Hepatocyte (in vitro differentiated cells): ENCODE data around the gene DIS3L2. TPM values are rescaled to one million over a fixed set of nuclear protein-coding genes. Genes with fewer than 3 reads are reported as not detected.

Experiments
- DNase-seq: peaks from one replicate; pipeline ENCODE4 v3.0.0-alpha.2; 2016; ENCODE audit warnings: low spot score
- H2AFZ ChIP-seq: fragments of 200-600 bp; sonication (generic); 2 replicates; pipeline ENCODE4 v1.6.0; 2016; ENCODE audit warnings: antibody characterized with exemption, mild to moderate bottlenecking
- H3K27ac ChIP-seq: fragments of 200-600 bp; sonication (generic); 2 replicates; pipeline ENCODE4 v1.5.1; 2016; ENCODE audit warnings: mild to moderate bottlenecking
- H3K27me3 ChIP-seq: fragments of 200-600 bp; sonication (generic); 2 replicates; pipeline ENCODE4 v1.6.1; 2016
- H3K36me3 ChIP-seq: fragments of 200-600 bp; sonication (generic); replicated peaks from 2 replicates; pipeline ENCODE4 v1.5.1; 2016; ENCODE audit warnings: low read depth; ENCODE audit not compliant: insufficient read depth
- H3K4me1 ChIP-seq: fragments of 200-600 bp; sonication (generic); 2 replicates; pipeline ENCODE4 v1.5.1; 2016; ENCODE audit warnings: mild to moderate bottlenecking, moderate library complexity; ENCODE audit not compliant: insufficient read depth
- H3K4me2 ChIP-seq: fragments of 200-600 bp; sonication (generic); 2 replicates; pipeline ENCODE4 v1.6.0; 2016
- H3K4me3 ChIP-seq: fragments of 200-600 bp; sonication (generic); 2 replicates; pipeline ENCODE4 v1.5.1; 2016; ENCODE audit warnings: mild to moderate bottlenecking
- H3K79me2 ChIP-seq: fragments of 200-600 bp; sonication (generic); 2 replicates; pipeline ENCODE4 v1.6.0; 2017; ENCODE audit warnings: mild to moderate bottlenecking
- H3K9me2 ChIP-seq: fragments of 200-600 bp; sonication (generic); replicated peaks from 2 replicates; pipeline ENCODE4 v1.6.0; 2017; ENCODE audit warnings: mild to moderate bottlenecking; ENCODE audit not compliant: insufficient read depth
- H3K9me3 ChIP-seq: fragments of 200-600 bp; sonication (generic); 2 replicates; pipeline ENCODE4 v1.5.1; 2016; ENCODE audit warnings: low read depth, mild to moderate bottlenecking
- H4K20me1 ChIP-seq: fragments of 200-600 bp; sonication (generic); 2 replicates; pipeline ENCODE4 v1.6.0; 2016; ENCODE audit warnings: mild to moderate bottlenecking; ENCODE audit not compliant: insufficient read depth, poor library complexity, severe bottlenecking
- CTCF ChIP-seq: fragments of 200-600 bp; sonication (generic); IDR thresholded peaks from 2 replicates; pipeline ENCODE4 v1.5.1; 2016; ENCODE audit warnings: antibody characterized with exemption, mild to moderate bottlenecking; ENCODE audit not compliant: poor library complexity
- EZH2 ChIP-seq: fragments of 200-600 bp; sonication (generic); IDR thresholded peaks from 2 replicates; pipeline ENCODE4 v1.6.1; 2016; ENCODE audit warnings: antibody characterized with exemption, mild to moderate bottlenecking, borderline replicate concordance
- EZH2phosphoT487 ChIP-seq: fragments of 200-600 bp; sonication (generic); IDR thresholded peaks from one replicate; pipeline ENCODE4 v1.6.1; 2018; ENCODE audit warnings: antibody characterized with exemption, mild to moderate bottlenecking, low read depth, moderate library complexity; ENCODE audit not compliant: unreplicated experiment, severe bottlenecking
- WGBS: methylation state at CpG from one replicate; pipeline ENCODE4 v1.1.6; 2016; ENCODE audit warnings: low lambda C conversion rate; ENCODE audit errors: missing lambda C conversion rate; 5-methylcytosine and 5-hydroxymethylcytosine counted together
- polyA plus RNA-seq: library from polyadenylated mRNA; unstranded; fragments of >200 nt; fragmentation: Nextera tagmentation; extraction: Ambion mirVana; gene quantifications from 2 replicates; pipeline ENCODE4 v1.2.1, GENCODE V29; 2016
- total RNA-seq: library from RNA; depleted of rRNA; stranded (reverse); fragments of >200 nt; gene quantifications from 2 replicates; pipeline ENCODE4 v1.2.3, GENCODE V29; 2014

Gene DIS3L2
- total and polyA plus RNA-seq, 2 experiments from 2014 or later, result 19.5 to 20.0 TPM

DNA sequence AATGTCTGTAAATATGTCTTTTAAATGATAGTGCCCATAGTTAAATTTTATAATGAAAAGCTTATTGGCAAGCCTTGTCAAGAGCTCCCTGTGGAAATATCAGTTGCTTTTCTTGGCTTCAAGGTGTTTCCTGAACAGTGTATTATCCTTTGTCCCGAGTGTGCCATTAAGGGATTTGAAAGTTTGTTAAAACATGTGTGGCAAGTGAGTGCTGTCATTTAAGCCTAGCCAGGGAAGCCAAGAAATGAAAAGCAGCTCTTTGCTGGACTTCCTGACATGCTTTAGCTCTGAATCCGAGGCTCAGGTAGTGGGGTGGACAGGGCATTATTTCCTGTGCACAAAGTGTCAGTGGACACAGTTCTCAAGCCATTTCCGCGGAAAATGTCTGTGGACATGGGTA, 111.5 kb downstream of the DIS3L2 start:
- H3K27ac ChIP-seq, result no peak overlapping the region
- H3K4me1 ChIP-seq, result no peaks in the 10 kb centered on the region
- H3K4me2 ChIP-seq, result no peak overlapping the region
- no peaks in the 10 kb centered on the region for H3K9me2 ChIP-seq
- H3K79me2 ChIP-seq, result peaks cover 7% of the 10 kb centered on the region
- 55% methylated on average over 4 of the region's 4 CpGs for WGBS
- TF ChIP-seq CTCF (no peak), EZH2 (no peak), EZH2phosphoT487 (no peak)
- H4K20me1 ChIP-seq, result no peaks in the 10 kb centered on the region
- no peak overlapping the region for H2AFZ ChIP-seq
- H3K9me3 ChIP-seq, result no peaks in the 10 kb centered on the region
- H3K27me3 ChIP-seq, result no peaks in the 10 kb centered on the region
- H3K36me3 ChIP-seq, result no peaks in the 10 kb centered on the region
- DNase-seq, result no peak
- no peak overlapping the region for H3K4me3 ChIP-seq

DNA sequence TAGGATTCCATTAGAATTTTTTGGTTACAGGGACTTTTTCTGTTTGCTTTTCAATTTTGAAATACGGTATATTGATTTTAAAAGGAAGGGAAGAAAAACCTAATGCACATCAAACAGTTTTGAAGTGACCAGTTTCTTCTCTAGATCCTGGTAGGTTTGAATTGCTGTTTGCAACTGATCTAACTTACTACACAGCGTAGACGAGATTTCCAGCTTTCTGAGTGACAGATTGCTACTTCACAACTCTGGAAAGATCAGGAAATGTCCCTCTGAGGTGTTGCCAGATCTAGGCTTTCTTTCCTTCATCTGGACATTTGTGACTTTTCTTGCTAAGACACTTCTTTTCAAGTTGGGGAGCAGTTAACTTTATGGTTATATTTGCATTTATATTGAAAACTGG, 112.2 kb downstream of the DIS3L2 start:
- H3K4me2 ChIP-seq, result no peak overlapping the region
- no peak overlapping the region for H3K4me3 ChIP-seq
- no peaks in the 10 kb centered on the region for H3K36me3 ChIP-seq
- 74% methylated on average over 3 of the region's 3 CpGs for WGBS
- H3K27me3 ChIP-seq, result no peaks in the 10 kb centered on the region
- no peaks in the 10 kb centered on the region for H3K9me3 ChIP-seq
- no peak overlapping the region for H3K27ac ChIP-seq
- DNase-seq, result no peak
- no peaks in the 10 kb centered on the region for H4K20me1 ChIP-seq
- no peaks in the 10 kb centered on the region for H3K4me1 ChIP-seq
- TF ChIP-seq EZH2phosphoT487 (no peak), CTCF (no peak), EZH2 (no peak)
- no peaks in the 10 kb centered on the region for H3K9me2 ChIP-seq
- H2AFZ ChIP-seq, result no peak overlapping the region
- peaks cover 7% of the 10 kb centered on the region for H3K79me2 ChIP-seq

- WGBS, result 88% methylated on average over 1 of the region's 1 CpG
- no peaks in the 10 kb centered on the region for H4K20me1 ChIP-seq
- TF ChIP-seq EZH2 (no peak), CTCF (no peak), EZH2phosphoT487 (no peak)
- H3K27me3 ChIP-seq, result no peaks in the 10 kb centered on the region
- H3K9me2 ChIP-seq, result no peaks in the 10 kb centered on the region
- no peak overlapping the region for H2AFZ ChIP-seq
- H3K4me3 ChIP-seq, result no peak overlapping the region
- no peaks in the 10 kb centered on the region for H3K4me1 ChIP-seq
- no peak overlapping the region for H3K27ac ChIP-seq
- H3K36me3 ChIP-seq, result no peaks in the 10 kb centered on the region
- DNase-seq, result no peak
- no peak overlapping the region for H3K4me2 ChIP-seq
- peaks cover 7% of the 10 kb centered on the region for H3K79me2 ChIP-seq
- H3K9me3 ChIP-seq, result no peaks in the 10 kb centered on the region
Measured at GRCh38 chr2:232075080-232075479, 113.6 kb downstream of the DIS3L2 start.

GRCh38 chr2:232075859-232076258, 114.3 kb downstream of the DIS3L2 start:
- Histone ChIP-seq H3K36me3 (no peaks in the 10 kb centered on the region), H3K4me3 (no peak overlapping the region), H3K27me3 (no peaks in the 10 kb centered on the region), H4K20me1 (no peaks in the 10 kb centered on the region), H3K4me1 (no peaks in the 10 kb centered on the region), H2AFZ (no peak overlapping the region), H3K9me2 (no peaks in the 10 kb centered on the region), H3K9me3 (no peaks in the 10 kb centered on the region), H3K79me2 (peaks cover 7% of the 10 kb centered on the region), H3K4me2 (no peak overlapping the region), H3K27ac (no peak overlapping the region)
- WGBS, result 68% methylated on average over 1 of the region's 1 CpG
- no peak for DNase-seq
- TF ChIP-seq EZH2, result no peak
- TF ChIP-seq EZH2phosphoT487, result no peak
- no peak for TF ChIP-seq CTCF
